IPS DF 4.7 (cell line): ENCODE results near the gene CNTN1.

Source experiments
- DNase-seq: peaks from one replicate; pipeline ENCODE4 v3.0.0-alpha.2; 2013; ENCODE audit warnings: low spot score; ENCODE audit errors: extremely low read depth

Gene CNTN1

DNA sequence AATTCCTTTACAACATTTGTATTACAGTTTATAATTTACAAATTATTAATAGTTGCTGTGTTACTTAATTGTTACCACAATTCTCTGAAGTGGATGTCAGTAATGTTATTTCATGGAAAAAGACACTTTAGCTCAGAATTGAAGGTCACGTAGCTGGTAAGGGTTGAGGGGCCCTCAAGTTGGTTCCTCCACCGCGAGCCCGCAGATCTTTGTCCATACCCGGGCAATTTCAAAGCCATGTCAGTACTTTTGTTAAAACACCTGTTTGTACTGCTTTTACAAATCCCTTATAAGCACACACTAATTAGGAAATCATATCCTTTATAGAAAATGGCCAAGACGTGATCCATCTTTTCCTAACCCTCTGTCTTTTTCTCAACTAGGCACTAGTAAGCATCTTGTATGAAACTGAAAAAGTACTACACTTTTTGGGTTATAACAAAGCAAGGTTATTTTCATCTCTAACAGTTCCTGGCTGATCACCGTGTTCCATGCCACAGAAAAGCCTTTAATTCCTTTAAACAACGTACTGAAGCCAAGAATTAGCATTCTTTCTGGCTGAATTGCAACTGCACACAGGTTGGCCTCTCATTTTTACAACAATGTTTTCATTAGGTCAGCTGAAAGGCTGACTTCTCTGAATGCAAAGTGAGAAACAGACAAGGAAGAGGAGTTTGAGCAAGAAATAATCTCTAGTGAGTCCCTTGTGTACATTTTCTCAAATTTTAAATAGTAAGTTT is 76.1 kb downstream of the CNTN1 start:
- no peak for DNase-seq

DNA sequence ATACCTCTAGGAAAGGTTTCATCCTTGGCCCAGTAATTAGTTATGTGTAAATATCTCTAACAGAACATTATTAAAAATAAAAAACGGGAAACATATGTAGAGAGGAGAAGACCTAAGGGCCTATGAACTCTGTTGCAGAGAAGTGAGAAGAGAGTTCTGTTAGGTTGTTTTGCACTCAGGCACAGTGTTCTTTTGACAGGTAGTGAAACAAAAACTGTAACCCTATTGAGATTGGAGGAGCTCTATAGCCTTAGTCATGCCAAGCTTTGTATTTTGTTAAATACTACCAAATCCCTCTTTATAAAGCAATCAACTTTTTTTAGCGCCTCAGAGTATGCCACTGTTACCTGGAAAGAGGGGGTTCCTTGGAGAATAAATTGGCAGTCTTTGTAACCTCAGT is 77.6 kb downstream of the CNTN1 start:
- no peak for DNase-seq

DNA sequence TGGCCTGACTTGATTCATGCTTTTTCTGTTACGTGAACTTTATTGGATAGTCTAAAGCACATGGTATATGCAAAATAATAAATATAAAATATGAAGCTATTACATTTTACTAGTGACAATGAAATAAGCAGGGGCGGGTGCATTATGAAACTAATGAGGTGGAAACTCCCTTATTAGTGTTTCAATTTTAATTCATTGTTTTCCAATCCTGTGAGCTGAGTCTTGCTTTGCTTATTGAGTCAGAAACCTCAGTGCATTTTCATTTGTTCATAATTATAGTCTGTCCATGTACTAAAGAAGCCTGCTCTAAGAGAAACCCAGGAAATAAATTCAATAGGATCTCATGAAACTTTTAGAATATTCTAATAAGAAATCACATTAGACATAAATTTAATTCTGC is 78.5 kb downstream of the CNTN1 start:
- DNase-seq = no peak

DNA sequence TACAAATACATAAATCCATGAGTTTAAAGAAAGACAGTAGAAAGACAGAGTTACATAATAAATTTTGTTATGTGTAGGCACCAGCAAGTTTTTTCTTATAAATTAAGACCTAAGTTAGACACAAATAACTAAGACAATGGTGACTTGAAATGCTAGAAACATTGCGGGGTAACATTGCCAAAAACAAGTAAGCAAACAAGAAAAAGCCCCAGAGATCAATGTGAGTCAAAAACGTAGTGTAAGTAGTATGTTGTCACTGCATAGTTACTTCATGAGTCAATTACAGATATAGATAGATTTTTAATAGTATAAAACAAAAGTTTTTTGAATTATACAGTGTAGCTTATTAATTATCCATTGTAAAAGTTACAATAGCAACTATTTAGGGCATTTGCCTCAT is 83.4 kb downstream of the CNTN1 start:
- DNase-seq = no peak

DNA sequence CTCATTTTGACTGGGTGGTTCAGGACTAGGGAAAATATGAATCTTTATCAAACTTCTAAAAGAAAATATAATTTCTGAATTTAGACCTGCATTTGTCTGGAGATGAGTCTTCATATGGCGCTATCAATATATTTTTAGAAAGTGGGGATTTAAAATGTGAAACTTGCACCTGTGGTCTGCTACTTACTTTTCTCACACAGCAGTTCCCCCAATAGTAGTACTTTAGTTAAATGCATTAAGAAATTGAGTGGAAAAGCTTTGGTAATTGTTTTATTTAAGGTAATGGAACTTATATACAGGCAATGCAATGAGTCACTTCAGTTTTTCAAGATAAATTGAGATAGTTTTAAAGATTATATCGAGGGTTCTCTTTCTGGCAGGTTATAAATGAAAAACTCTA is 91.9 kb downstream of the CNTN1 start:
- no peak for DNase-seq

DNA sequence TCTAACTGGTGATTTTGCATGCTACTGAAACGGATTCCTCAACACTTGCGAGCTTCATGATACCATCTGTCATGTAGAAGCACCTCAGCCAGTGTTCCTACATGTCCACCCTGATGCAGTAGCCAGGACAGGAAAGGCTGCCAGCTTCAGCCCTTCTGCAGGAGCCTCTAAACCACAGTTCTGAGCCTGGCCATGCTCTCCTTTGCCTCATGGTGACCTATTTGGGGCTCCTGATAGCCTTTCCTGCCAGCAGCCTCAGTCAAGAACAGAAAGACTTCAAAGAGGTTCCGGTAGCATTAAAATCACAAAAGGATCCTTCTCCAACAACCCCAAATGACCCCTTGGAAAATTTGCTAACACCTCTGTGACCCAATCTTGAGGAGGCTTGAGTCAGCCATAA is 96.0 kb downstream of the CNTN1 start:
- DNase-seq = no peak

DNA sequence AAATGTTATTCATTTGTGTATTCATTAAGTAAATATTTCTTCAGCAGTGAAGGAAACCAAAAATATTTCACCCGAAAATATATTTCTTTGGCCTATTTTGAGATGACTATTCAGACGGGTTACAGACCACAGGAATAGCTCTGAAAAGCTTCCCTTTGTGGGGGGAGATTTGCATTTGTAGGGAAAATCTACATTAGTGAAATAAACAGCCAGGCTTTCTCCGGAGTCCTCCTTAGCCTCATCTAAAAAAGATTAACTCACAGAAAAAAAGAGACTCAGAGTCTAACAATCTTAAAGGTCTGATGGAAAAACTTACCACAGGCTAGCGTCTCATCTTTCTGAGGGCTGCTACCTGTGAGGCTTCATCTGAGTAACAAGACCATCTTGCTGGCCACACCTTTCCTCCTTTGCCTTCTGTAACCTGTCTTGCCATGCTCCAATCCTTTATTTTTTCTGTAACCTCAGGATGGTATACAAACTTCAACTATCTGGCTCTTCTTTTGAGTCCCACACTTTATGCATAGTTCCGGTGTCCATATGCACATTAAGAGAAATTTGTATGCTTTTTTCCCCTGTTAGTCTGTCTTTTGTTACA is 100.7 kb downstream of the CNTN1 start:
- DNase-seq = no peak

DNA sequence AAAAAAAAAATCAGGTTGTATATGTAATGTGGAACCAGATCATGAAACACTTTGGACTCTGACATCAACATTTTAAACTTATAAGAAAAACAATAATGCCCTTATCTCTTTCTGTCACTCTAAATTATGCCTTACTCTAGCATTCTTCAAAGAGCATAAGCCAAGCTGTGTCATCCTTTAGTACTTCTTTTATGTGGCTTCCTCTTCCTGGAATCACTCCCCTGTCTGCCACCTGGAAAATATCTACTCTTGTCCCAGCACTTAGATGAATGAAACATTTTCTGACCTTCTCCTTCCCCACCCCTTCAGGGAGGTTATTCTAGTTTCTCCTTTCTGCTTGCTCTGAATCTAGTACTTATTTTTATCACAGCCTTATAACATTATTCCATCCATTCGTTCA is 101.2 kb downstream of the CNTN1 start:
- DNase-seq = no peak

DNA sequence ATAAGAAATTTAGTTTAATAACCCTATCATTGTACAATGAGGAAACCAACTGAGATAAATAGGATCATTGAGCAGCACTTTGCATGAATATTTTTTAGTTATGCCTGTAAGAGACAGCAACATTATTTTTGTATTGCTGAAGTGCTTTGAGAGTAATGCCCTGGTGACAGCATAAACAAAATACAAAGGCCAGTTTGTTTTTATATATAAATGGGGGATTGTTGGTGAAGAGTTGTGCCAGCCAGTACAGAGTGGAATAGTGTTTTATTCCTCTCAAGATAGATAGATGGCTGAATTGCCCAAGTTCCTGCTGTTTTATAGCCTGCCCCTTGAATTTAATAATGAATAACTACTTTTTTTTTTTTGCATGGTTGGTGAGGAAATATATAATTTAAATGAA is 101.8 kb downstream of the CNTN1 start:
- DNase-seq = no peak

DNA sequence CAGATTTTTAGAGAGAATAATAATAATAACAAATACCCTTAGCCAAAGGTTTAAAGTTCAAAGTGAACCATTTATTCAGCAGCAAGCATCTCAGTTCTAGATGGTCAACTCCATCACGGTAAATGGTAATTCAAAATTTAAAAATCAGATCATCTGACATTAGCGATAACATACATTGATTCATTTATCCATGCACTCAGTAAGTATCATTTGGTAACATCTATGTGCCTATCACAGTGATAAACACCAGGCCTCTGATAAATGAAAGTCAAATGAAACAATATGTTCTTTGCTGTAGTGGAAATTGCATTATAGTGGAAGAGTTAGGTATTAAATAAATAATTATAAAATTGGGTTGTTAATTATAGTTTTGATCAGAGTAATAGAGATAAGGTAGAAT is 108.8 kb downstream of the CNTN1 start:
- DNase-seq = no peak

DNA sequence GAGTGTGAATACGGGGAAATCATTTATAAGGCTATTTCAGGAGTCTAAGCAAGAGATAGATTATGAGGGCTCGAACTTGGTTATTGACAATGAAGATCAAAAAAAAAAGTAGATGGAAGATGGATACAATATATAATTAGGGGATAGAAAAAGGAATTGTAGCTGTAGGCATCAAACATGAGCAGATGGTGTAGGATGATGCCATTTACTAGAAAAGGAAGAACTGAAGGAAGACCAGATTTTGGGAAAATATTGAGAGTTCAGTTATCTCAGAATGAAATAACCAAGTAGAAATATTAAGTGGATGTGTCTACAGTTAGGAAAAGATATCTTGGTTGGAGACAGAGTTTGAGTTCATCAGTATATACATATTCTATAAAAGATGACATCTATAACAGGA is 109.6 kb downstream of the CNTN1 start:
- DNase-seq = no peak

DNA sequence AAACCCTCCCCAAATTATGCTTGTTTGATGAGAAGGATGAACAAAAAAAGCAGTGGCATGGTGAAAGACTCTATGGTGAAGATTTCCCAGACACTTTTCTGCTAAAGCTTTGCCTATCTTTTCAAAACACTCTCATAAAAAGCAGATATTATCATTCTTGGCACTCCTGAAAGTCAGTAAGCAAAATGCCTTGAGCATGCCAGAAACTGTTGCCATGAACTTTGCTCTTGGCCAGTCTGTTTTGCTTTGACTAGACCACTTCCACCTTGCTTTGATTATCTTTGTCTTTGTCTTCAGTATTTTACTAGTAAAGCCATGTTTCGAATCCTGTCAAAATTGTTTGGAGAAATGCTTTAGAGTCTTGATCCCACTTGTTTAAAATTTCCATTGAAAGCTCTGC is 110.4 kb downstream of the CNTN1 start:
- no peak for DNase-seq

DNA sequence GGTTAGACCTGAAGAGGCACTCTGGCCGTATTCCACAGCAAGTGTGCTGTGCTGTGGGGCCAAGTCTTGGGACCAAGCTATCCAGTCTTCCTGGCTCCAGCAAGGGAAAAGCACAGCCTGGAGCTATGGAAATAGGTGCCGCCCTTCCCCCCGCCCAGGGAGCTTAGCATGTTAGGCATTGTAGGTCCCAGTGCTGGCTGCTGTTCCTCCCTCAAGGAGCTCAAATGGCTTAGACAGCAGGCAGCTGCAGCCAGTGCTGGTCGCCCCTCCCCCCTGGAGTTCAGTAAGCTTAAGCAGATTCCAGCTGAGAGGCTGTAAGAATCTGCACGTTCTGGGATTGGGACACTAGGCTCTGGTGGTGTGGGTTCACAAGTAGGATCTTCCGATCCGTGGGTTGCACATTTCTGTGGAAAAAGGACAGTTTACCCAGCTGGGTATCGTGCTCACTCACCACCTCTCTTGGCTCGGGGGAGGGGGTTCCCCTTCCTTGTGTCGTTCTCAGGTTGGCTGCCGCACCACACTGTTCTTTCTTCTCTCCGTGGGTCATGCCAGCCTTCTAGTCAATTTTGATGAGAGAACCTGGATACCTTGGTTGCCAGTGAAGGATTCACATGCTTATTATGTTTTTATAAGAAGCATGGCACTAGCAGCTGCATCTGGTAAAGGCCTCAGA is 127.3 kb downstream of the CNTN1 start:
- no peak for DNase-seq

DNA sequence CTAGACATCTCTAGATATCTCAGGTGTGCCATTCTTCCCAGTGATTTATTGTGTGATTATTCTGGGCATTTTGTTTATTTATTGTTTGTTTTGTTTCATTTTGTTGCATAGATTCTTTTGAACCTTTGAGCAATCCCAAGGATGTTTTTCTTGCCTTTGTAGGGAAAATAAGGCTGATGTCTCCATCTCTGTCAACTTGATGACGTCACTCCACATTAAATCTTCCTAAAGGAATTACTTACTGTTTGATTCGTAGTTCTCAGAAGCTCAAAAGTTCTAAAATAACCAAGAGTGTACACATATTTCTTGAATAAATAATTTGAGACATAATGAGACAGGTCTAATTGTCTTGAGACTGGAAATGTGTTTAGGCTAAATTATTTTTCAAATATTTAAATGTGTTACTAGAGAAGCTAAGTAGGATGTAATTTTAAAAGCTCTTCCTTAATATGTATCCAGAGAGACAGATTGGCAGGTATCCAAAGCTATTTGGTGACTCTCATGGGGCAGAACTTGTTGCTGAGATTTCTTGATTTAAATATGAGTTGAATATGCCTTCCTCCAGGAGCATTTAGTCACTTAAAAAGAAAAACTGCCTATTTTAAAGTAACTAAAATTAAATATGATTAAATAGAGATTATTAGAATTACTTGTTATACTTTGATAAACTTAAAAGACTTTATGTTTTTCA is 128.7 kb downstream of the CNTN1 start:
- DNase-seq = no peak

DNA sequence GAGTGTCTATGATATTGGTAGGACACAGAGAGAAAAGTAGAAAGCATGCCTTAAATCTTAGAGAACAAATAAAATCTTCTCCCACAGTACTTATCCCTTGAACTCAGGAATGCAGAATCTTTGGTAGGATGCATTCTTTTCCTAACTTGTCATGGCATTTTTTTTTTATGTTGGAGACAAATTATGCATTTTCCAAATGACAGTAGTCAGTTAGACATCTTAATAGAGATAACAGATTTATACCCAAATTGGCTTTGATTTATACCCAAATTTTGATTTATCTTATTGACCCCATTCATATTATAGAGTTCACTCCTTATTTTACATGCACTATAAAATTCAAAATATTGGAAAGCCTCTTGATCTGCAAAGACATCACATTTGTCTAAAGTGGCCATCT is 132.9 kb downstream of the CNTN1 start:
- no peak for DNase-seq

DNA sequence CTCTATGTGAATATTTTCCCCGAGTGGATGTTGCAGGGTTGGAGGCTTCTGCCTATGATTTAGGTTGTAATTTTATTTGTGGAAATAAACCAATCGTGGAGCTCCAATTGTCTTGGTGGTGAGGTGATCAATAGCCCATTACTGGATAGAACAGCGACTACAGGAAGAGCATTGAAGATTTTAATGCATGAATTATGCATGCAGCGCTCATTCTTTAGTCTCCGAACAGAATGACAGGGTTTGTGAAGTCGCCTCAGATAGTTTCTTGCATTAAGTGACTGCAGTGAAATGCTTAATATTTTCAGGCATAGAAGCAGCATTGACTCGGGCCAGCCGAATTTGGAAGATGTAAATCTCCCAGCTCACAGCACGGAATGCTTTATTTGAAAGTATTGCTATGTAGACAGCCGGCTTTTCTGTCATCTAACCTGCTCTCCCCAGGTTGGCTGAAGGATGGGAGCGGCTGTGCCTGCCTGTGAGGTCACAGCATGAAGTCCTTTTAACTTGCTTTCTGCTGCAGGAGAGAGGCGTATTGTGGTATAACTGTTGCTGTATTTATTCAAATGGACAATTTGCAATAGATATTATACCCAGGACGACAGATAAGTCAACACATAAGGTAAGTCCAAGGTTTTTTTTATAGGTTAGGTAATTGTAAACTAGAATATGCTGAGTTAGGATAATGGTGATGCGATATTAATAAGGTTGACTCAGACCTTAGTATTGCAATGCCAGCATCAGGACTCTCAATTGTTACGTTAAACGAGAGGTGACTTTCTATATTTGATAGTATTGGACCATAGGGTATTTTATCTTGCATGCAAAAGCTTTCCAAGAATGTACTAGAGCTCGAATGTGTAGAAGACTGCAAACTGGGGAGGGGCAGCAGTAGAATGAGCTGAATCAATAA is 135.7 kb downstream of the CNTN1 start:
- no peak for DNase-seq

DNA sequence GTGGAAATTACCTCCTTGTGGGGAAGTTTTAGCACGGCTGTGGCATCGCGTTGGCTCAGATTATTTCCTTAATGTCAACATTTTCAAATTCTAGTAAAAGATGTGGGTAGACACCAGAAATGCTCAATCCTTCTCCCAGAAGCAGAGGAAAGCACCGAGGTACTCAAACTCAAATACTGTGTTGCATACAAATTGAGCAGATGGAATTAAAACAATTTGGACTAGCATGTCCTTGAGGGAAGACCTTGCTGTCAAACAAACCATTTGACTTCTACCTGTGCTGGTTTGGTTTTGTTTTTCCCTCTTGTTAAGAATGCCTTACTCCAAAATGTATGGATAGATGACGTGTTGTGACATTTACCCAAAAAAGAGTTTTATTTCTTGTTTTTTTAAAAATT is 136.4 kb downstream of the CNTN1 start:
- DNase-seq = no peak

DNA sequence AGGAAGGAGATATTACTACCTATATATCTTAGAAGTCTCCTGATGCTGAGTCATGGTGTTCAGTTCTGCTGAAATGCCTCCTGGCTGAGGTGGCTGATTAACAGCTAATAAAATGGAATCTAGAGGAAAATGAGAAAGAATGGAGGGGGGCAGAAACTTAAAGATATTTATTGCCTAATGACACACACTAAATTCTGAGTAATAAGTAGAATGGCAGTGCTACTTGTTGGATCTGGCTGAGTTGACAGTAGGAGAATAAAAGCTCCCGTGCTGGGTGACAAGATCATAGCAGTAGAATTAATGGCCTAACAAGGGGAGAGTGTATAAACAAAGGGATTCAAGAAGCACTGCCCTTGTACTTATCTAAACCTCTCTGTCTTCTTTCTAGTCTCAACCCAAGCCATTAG is 137.5 kb downstream of the CNTN1 start:
- no peak for DNase-seq

DNA sequence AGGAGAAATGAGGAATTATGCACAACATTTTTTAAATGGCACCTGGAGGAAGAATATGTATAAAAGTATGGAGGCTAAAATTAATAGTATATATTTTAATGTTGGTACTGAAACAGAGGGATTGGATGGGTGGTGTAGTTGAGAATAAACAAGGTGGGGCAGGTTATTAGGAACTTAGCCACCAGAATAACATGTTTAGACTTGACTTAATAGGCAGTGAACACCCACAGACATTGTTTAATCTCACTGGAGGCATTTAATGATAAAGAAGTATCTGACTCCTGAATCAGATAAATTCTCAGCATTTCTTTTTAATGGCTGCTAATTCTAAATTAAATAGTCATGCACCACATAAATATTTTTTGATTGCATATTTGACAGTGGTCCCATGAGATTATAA is 139.7 kb downstream of the CNTN1 start:
- no peak for DNase-seq

DNA sequence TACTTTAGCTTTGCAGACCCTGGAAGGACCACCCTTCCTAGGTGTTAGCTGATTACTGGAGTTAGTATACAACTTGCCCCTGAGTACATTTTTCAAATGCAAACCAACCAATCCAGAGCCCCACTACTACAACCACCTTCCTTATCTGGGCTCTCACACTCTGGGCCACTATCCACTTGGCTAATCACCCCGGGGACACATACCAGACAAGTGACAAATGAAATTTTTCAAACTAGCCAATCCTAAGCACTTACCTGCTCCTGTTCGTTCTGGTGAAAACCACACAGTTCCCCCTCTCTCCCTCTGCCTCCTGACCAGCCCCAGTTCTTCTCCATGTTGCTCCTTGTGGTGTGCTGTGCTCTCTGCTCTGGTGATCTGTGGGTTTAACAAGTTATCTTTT is 140.4 kb downstream of the CNTN1 start:
- DNase-seq = no peak

DNA sequence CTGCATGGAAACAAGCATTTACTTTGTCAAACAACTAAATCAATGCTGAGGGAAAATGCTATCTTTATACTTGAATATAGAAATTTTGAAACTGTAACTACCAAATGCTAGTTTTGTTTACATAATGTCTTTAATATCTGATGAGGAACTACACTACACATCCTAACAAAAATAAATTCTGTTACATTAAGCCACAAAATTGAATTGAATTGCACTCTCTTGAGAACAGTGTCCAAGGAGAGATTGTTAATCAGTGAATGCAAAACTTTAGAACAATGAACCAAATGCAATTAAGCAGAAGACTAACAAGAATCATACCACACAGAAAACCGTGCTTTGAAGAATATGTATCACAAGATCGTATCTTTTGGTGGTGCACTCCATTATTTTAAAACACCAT is 141.6 kb downstream of the CNTN1 start:
- no peak for DNase-seq
